Stimulated activated CD8-positive, alpha-beta memory T cell treated with anti-CD3 and anti-CD28 coated beads, Interleukin-12 subunit alpha, Interleukin-12 subunit beta, amount 100 ng/mL, for 4 hours (primary cell): ENCODE data around the gene ZSWIM6.

Experiments
- DNase-seq: peaks from one replicate; pipeline ENCODE4 v3.0.0-alpha.2; 2020; ENCODE audit warnings: low read depth

The ZSWIM6 gene

DNA sequence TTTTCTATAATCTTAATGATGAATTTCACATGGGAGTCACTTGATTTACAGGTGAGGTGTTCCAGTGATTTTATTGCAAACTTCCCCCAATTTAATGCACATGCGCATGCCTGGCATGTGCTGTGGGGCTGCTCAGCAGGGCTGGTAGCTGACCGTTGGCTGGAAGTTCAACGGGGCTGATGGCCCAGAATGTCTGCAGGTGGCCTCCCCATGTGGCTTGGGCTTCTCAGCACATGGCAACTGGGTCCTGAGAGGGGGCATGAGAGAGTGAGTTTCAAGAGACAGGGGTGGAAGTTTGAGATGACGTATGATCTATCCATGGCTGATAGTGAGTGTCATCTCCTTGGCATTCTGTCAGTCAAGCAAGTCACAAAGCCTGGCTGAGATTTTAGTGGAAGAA, 259.8 kb downstream of the ZSWIM6 start:
- no peak for DNase-seq

GRCh38 chr5:61595426-61595825, 263.4 kb downstream of the ZSWIM6 start:
- DNase-seq = no peak
